K562 (cell line): ENCODE results near the gene RAB3GAP1.
"Not testable (repeated sequence)": the region's sequence is repeated elsewhere in the genome, so short reads cannot be mapped to it uniquely, and the experiment has no call there.

Experiments
- CHD2 ChIP-seq: IDR thresholded peaks from 2 replicates; pipeline ENCODE4 v1.6.1; 2011; ENCODE audit warnings: low read depth, low read length
- JUNB ChIP-seq: fragments of 450-650 bp; formaldehyde crosslinking; conservative IDR thresholded peaks from 2 replicates; pipeline ENCODE4 v1.4.0; 2020; ENCODE audit warnings: mild to moderate bottlenecking
- RAD21 ChIP-seq, 2 experiments: fragments of 250-450 bp in 1 of 2; fragments of 450-650 bp in 1 of 2; sonication (Bioruptor Pico) in 1 of 2; formaldehyde crosslinking in 1 of 2; IDR thresholded peaks in 1 of 2; conservative IDR thresholded peaks in 1 of 2; 2 replicates each; pipeline versions ENCODE4 v1.4.0 to v1.8.0; 2020 to 2022; ENCODE audit warnings: mild to moderate bottlenecking in 2 of 2, moderate library complexity in 1 of 2
- SMAD3 ChIP-seq: fragments of 450-650 bp; formaldehyde crosslinking; conservative IDR thresholded peaks from 2 replicates; pipeline ENCODE4 v1.4.0; 2020; ENCODE audit warnings: mild to moderate bottlenecking
- ZSCAN29 ChIP-seq: fragments of 450-650 bp; IDR thresholded peaks from 2 replicates; pipeline ENCODE4 v1.6.1; 2017
- TF ChIP-seq, protein P1 (sequence below): fragments of 250-450 bp; sonication (Bioruptor Pico); IDR thresholded peaks from 2 replicates; pipeline ENCODE4 v1.5.0; 2022; ENCODE audit warnings: mild to moderate bottlenecking

DNA sequence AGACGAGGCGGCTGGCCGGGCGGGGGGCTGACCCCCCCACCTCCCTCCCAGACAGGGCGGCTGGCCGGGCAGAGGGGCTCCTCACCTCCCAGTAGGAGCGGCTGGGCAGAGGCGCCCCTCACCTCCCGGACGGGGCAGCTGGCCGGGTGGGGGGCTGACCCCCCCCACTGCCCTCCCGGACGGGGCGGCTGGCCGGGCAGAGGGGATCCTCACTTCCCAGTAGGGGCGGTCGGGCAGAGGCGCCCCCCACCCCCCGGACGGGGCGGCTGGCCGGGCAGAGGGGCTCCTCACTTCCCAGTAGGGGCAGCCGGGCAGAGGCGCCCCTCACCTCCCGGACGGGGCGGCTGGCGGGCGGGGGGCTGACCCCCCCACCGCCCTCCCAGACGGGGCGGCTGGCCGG, 18.9 kb upstream of the RAB3GAP1 start:
- not testable (repeated sequence) for TF ChIP-seq JUNB (CRISPR knock-in tag); ZSCAN29; RAD21 (CRISPR knock-in tag; conservative IDR thresholded peaks at IDR 0.05 in 1 of 2, IDR thresholded peaks at IDR 0.05 in 1 of 2); SMAD3 (CRISPR knock-in tag); CHD2
- TF ChIP-seq, protein P1, sequence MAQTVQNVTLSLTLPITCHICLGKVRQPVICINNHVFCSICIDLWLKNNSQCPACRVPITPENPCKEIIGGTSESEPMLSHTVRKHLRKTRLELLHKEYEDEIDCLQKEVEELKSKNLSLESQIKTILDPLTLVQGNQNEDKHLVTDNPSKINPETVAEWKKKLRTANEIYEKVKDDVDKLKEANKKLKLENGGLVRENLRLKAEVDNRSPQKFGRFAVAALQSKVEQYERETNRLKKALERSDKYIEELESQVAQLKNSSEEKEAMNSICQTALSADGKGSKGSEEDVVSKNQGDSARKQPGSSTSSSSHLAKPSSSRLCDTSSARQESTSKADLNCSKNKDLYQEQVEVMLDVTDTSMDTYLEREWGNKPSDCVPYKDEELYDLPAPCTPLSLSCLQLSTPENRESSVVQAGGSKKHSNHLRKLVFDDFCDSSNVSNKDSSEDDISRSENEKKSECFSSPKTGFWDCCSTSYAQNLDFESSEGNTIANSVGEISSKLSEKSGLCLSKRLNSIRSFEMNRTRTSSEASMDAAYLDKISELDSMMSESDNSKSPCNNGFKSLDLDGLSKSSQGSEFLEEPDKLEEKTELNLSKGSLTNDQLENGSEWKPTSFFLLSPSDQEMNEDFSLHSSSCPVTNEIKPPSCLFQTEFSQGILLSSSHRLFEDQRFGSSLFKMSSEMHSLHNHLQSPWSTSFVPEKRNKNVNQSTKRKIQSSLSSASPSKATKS (CRISPR knock-in tag), result not testable (repeated sequence)
